K562 (cell line): Measurements from ENCODE around the gene ZNF687. TPM values are rescaled to one million over a fixed set of nuclear protein-coding genes. Genes with fewer than 3 reads are reported as not detected.
A peak's percentile ranks its signal among the peaks of the same experiment; 100 is the strongest.

ENCODE experiments used
- CBX5 ChIP-seq: IDR thresholded peaks from 2 replicates; pipeline ENCODE4 v1.6.1; 2014; ENCODE audit warnings: low read depth, borderline replicate concordance
- CSDE1 ChIP-seq, 2 experiments: fragments of 450-650 bp; IDR thresholded peaks; 2 replicates each; pipeline ENCODE4 v1.6.1; 2016; ENCODE audit warnings: mild to moderate bottlenecking in 1 of 2
- CXXC5 ChIP-seq: fragments of 250-450 bp; sonication (Bioruptor Pico); IDR thresholded peaks from 2 replicates; pipeline ENCODE4 v1.8.0; 2022; ENCODE audit warnings: inconsistent platforms, mild to moderate bottlenecking, moderate library complexity
- ETS2 ChIP-seq: IDR thresholded peaks from 2 replicates; pipeline ENCODE4 v1.6.1; 2016; ENCODE audit warnings: borderline replicate concordance, missing genetic modification characterization, mild to moderate bottlenecking, moderate library complexity, missing compliant biosample characterization; ENCODE audit not compliant: poor library complexity, severe bottlenecking
- GTF2E2 ChIP-seq: fragments of 200-800 bp; sonication (Bioruptor generic); IDR thresholded peaks from 2 replicates; pipeline ENCODE4 v1.6.1; 2016; ENCODE audit warnings: missing genetic modification characterization, missing compliant biosample characterization
- LEF1 ChIP-seq: fragments of 450-650 bp; IDR thresholded peaks from 2 replicates; pipeline ENCODE4 v1.6.1; 2016; ENCODE audit warnings: mild to moderate bottlenecking
- MYC ChIP-seq, 2 experiments: fragments of 250-450 bp in 1 of 2; sonication (Bioruptor Pico) in 1 of 2; IDR thresholded peaks; 2 replicates each; pipeline versions ENCODE4 v1.5.1 to v1.6.1; 2012 to 2021; ENCODE audit warnings: low read depth in 2 of 2, borderline replicate concordance in 1 of 2, improper control_type of control experiment in 1 of 2, low read length in 1 of 2, mild to moderate bottlenecking in 1 of 2, moderate library complexity in 1 of 2
- NR1H2 ChIP-seq: sonication (generic); formaldehyde crosslinking; IDR thresholded peaks from 2 replicates; pipeline ENCODE4 v1.4.0; 2020; ENCODE audit warnings: mild to moderate bottlenecking, missing genetic modification reagents
- SAP30 ChIP-seq: fragments of 200-600 bp; sonication (generic); IDR thresholded peaks from 2 replicates; pipeline ENCODE4 v1.6.1; 2012; ENCODE audit warnings: borderline replicate concordance, low read depth, mild to moderate bottlenecking, moderate library complexity, low read length, control low read depth, inconsistent platforms; ENCODE audit not compliant: insufficient read depth, poor library complexity, severe bottlenecking
- TAF1 ChIP-seq: IDR thresholded peaks from 2 replicates; pipeline ENCODE4 v1.6.1; 2011; ENCODE audit warnings: mild to moderate bottlenecking, low read length, moderate library complexity; ENCODE audit not compliant: insufficient read depth, control insufficient read depth, severe bottlenecking; ENCODE audit errors: extremely low read depth
- TAF7 ChIP-seq: fragments of 450-650 bp; IDR thresholded peaks from 2 replicates; pipeline ENCODE4 v1.6.1; 2016; ENCODE audit warnings: missing genetic modification characterization, missing compliant biosample characterization
- ZNF175 ChIP-seq: fragments of 200-800 bp; sonication (Bioruptor generic); IDR thresholded peaks from 2 replicates; pipeline ENCODE4 v1.6.1; 2016; ENCODE audit warnings: low read depth, mild to moderate bottlenecking, missing genetic modification characterization, missing compliant biosample characterization
- ZNF184 ChIP-seq: sonication (generic); formaldehyde crosslinking; IDR thresholded peaks from 2 replicates; pipeline ENCODE4 v1.5.0; 2020; ENCODE audit warnings: missing genetic modification reagents
- polyA plus RNA-seq, 8 experiments: library from polyadenylated mRNA; depleted of rRNA in 4 of 8; stranded (reverse) in 5 of 8; unstranded in 3 of 8; fragments of >200 nt; fragmentation: Nextera tagmentation in 2 of 8; fragmentation: Illumina TruSeq in 1 of 8; extraction: Ambion mirVana in 2 of 8; extraction: Trizol in 1 of 8; gene quantifications; 2 replicates each; pipeline versions ENCODE4 v1.2.1 to v1.2.3, GENCODE V29; 2011 to 2014; ENCODE audit warnings: inconsistent platforms in 1 of 8, missing spikeins in 1 of 8
- total RNA-seq, 7 experiments: library from RNA; depleted of rRNA in 6 of 7; stranded (reverse); fragments of >200 nt in 6 of 7; fragmentation: Illumina TruSeq in 2 of 7; extraction: Trizol in 2 of 7; gene quantifications; 2 replicates each; pipeline versions ENCODE4 v1.2.1 to v1.2.3, GENCODE V29; 2011 to 2021; ENCODE audit warnings: low replicate concordance in 1 of 7
- TF ChIP-seq, protein P1 (sequence below): sonication (generic); formaldehyde crosslinking; IDR thresholded peaks from 2 replicates; pipeline ENCODE4 v1.8.0; 2023; ENCODE audit warnings: missing genetic modification reagents, mild to moderate bottlenecking, borderline replicate concordance
- TF ChIP-seq, protein P2 (sequence below), 2 experiments: IDR thresholded peaks; 2 replicates each; pipeline ENCODE4 v1.6.1; 2012; ENCODE audit warnings: improper control_type of control experiment in 2 of 2, low read depth in 2 of 2, low read length in 2 of 2, borderline replicate concordance in 1 of 2
- TF ChIP-seq, protein P3 (sequence below), 2 experiments: fragments of 450-650 bp; IDR thresholded peaks; 2 replicates each; pipeline ENCODE4 v1.6.1; 2016

The ZNF687 gene
- total and polyA plus RNA-seq, 9 of the 15 experiments (the other 6 are each of a cell fraction or from before 2014, with no cell fraction given): 0.13 to 26.4 (median 10.6) TPM

DNA sequence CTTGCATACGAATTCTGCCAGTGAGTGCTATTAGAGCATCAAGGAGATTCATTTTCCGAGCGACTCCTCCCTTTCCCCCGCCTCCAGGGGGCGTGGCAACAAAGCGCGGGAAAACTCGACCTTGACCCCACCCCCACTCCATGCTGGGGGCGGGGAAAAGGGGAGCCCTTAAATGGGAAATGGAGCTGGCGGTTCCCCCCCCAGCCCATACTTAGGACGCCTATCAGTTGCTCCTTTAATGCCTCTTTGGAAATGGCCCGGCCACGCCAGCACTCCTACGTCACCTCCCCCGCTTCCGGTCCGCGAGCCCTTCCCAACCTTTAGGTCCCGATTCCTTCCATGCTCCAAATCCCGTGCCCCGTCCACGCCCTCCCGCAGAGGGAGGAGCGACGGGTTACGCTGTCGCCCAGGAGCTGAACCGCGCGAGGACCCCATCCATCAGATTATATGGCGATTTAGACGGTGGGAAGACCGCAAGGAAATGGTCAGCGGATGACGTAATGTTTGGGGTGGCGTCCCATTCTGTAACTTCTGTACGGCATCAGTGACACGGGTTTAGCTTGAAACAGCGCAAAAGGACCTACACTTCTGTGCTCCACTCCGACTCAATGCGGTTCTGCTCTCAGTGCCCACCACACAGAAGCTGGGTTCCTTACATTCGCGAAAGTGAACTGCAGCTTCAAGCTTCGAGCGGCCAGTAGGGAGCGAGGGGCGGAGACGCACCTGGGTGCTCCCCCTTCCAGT lies 702 bp upstream of the ZNF687 start (continued):
- TF ChIP-seq, protein P1, sequence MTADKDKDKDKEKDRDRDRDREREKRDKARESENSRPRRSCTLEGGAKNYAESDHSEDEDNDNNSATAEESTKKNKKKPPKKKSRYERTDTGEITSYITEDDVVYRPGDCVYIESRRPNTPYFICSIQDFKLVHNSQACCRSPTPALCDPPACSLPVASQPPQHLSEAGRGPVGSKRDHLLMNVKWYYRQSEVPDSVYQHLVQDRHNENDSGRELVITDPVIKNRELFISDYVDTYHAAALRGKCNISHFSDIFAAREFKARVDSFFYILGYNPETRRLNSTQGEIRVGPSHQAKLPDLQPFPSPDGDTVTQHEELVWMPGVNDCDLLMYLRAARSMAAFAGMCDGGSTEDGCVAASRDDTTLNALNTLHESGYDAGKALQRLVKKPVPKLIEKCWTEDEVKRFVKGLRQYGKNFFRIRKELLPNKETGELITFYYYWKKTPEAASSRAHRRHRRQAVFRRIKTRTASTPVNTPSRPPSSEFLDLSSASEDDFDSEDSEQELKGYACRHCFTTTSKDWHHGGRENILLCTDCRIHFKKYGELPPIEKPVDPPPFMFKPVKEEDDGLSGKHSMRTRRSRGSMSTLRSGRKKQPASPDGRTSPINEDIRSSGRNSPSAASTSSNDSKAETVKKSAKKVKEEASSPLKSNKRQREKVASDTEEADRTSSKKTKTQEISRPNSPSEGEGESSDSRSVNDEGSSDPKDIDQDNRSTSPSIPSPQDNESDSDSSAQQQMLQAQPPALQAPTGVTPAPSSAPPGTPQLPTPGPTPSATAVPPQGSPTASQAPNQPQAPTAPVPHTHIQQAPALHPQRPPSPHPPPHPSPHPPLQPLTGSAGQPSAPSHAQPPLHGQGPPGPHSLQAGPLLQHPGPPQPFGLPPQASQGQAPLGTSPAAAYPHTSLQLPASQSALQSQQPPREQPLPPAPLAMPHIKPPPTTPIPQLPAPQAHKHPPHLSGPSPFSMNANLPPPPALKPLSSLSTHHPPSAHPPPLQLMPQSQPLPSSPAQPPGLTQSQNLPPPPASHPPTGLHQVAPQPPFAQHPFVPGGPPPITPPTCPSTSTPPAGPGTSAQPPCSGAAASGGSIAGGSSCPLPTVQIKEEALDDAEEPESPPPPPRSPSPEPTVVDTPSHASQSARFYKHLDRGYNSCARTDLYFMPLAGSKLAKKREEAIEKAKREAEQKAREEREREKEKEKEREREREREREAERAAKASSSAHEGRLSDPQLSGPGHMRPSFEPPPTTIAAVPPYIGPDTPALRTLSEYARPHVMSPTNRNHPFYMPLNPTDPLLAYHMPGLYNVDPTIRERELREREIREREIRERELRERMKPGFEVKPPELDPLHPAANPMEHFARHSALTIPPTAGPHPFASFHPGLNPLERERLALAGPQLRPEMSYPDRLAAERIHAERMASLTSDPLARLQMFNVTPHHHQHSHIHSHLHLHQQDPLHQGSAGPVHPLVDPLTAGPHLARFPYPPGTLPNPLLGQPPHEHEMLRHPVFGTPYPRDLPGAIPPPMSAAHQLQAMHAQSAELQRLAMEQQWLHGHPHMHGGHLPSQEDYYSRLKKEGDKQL (CRISPR knock-in tag): no peak
- peak in 1 of 2 experiments; percentile 58; a peak in 1 of 4 replicates for TF ChIP-seq CSDE1 (IDR thresholded peaks at IDR 0.05)
- no peak for TF ChIP-seq GTF2E2
- TF ChIP-seq MYC (IDR thresholded peaks at IDR 0.05; ENCODE audit: low read depth, low read length): peak; percentile 83
- TF ChIP-seq MYC (CRISPR knock-in tag; IDR thresholded peaks at IDR 0.05; ENCODE audit: borderline replicate concordance, low read depth): peak; percentile 85
- 0 out of 2 replicates have a peak, but pooled peaks have one; percentile 53 for TF ChIP-seq ZNF175 (CRISPR knock-in tag)
- TF ChIP-seq SAP30: peak; percentile 61
- TF ChIP-seq, protein P2, sequence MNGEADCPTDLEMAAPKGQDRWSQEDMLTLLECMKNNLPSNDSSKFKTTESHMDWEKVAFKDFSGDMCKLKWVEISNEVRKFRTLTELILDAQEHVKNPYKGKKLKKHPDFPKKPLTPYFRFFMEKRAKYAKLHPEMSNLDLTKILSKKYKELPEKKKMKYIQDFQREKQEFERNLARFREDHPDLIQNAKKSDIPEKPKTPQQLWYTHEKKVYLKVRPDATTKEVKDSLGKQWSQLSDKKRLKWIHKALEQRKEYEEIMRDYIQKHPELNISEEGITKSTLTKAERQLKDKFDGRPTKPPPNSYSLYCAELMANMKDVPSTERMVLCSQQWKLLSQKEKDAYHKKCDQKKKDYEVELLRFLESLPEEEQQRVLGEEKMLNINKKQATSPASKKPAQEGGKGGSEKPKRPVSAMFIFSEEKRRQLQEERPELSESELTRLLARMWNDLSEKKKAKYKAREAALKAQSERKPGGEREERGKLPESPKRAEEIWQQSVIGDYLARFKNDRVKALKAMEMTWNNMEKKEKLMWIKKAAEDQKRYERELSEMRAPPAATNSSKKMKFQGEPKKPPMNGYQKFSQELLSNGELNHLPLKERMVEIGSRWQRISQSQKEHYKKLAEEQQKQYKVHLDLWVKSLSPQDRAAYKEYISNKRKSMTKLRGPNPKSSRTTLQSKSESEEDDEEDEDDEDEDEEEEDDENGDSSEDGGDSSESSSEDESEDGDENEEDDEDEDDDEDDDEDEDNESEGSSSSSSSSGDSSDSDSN (IDR thresholded peaks at IDR 0.05; ENCODE audit: borderline replicate concordance in 1 of 2, low read depth in 2 of 2, low read length in 2 of 2): 0 out of 4 replicates have a peak, but pooled peaks of 1 of the 2 experiments have one; percentile 33
- peak; percentile 78 for TF ChIP-seq CXXC5 (CRISPR knock-in tag)
- TF ChIP-seq ETS2 (tag): no peak
- no peak; the same call in 1 of the 2 replicates for TF ChIP-seq LEF1
- peak; percentile 18 for TF ChIP-seq TAF1
- TF ChIP-seq CBX5: no peak
- no peak for TF ChIP-seq ZNF184
- peak; percentile 75; the same call in 1 of the 2 replicates for TF ChIP-seq NR1H2 (CRISPR knock-in tag)
- TF ChIP-seq, protein P3, sequence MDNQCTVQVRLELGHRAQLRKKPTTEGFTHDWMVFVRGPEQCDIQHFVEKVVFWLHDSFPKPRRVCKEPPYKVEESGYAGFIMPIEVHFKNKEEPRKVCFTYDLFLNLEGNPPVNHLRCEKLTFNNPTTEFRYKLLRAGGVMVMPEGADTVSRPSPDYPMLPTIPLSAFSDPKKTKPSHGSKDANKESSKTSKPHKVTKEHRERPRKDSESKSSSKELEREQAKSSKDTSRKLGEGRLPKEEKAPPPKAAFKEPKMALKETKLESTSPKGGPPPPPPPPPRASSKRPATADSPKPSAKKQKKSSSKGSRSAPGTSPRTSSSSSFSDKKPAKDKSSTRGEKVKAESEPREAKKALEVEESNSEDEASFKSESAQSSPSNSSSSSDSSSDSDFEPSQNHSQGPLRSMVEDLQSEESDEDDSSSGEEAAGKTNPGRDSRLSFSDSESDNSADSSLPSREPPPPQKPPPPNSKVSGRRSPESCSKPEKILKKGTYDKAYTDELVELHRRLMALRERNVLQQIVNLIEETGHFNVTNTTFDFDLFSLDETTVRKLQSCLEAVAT (IDR thresholded peaks at IDR 0.05): peak in 1 of 2 experiments; percentile 75; a peak in 2 of 4 replicates
- TF ChIP-seq TAF7: peak; percentile 80; the same call in 1 of the 2 replicates
